Measurements from ENCODE around the gene PCDHGA11.
"Not testable (repeated sequence)": the region's sequence is repeated elsewhere in the genome, so short reads cannot be mapped to it uniquely, and the experiment has no call there.

PCDHGA11 gene

GRCh38 chr5:141403387-141403786 lies 17.5 kb upstream of the PCDHGA11 start:
- no peak overlapping the region for H3K4me3 ChIP-seq (ENCODE audit: low read depth, low read length)
- TF ChIP-seq CTCF (IDR thresholded peaks at IDR 0.05; ENCODE audit: borderline replicate concordance, insufficient read depth, low read depth, low read length), result no peak

- not testable (repeated sequence) for H3K4me3 ChIP-seq (ENCODE audit: low read depth, low read length)
These were observed 12.9 kb upstream of the PCDHGA11 start, which contains the start of gene PCDHGB6 for GRCh38 chr5:141407790-141408505. Gene PCDHGB6, plus strand, starts transcription at chr5:141408021. Its CDS starts 182 bp downstream, at chr5:141408203.

GRCh38 chr5:141409598-141410306 lies 11.1 kb upstream of the PCDHGA11 start:
- TF ChIP-seq CTCF (IDR thresholded peaks at IDR 0.05; ENCODE audit: borderline replicate concordance, insufficient read depth, low read depth, low read length), result no peak

More at GRCh38 chr5:141407790-141408505, 12.9 kb upstream of the PCDHGA11 start, which contains the start of gene PCDHGB6:
- peak; percentile 47; the same call in 1 of the 2 replicates for TF ChIP-seq CTCF (IDR thresholded peaks at IDR 0.05; ENCODE audit: borderline replicate concordance, insufficient read depth, low read depth, low read length)

GRCh38 chr5:141411575-141411974 lies 9.3 kb upstream of the PCDHGA11 start:
- no peak overlapping the region for H3K4me3 ChIP-seq (ENCODE audit: low read depth, low read length)
- no peak for TF ChIP-seq CTCF (IDR thresholded peaks at IDR 0.05; ENCODE audit: borderline replicate concordance, insufficient read depth, low read depth, low read length)

More at GRCh38 chr5:141409598-141410306, 11.1 kb upstream of the PCDHGA11 start:
- H3K4me3 ChIP-seq (ENCODE audit: low read depth, low read length), result no peak overlapping the region

- TF ChIP-seq CTCF (IDR thresholded peaks at IDR 0.05; ENCODE audit: borderline replicate concordance, insufficient read depth, low read depth, low read length), result peak; percentile 66
- peak within 1 kb of the TSS; percentile 79 for H3K4me3 ChIP-seq (ENCODE audit: low read depth, low read length)
These were observed 7.9 kb upstream of the PCDHGA11 start, which contains the start of gene PCDHGA10 for GRCh38 chr5:141412854-141413539. Gene PCDHGA10, plus strand, starts transcription at chr5:141412987. Its CDS starts 189 bp downstream, at chr5:141413176.

GRCh38 chr5:141413540-141414069 lies 7.2 kb upstream of the PCDHGA11 start:
- peak overlapping the region; percentile 79 for H3K4me3 ChIP-seq (ENCODE audit: low read depth, low read length)
- no peak for TF ChIP-seq CTCF (IDR thresholded peaks at IDR 0.05; ENCODE audit: borderline replicate concordance, insufficient read depth, low read depth, low read length)

- not testable (repeated sequence) for H3K4me3 ChIP-seq (ENCODE audit: low read depth, low read length)
These were observed 6.1 kb upstream of the PCDHGA11 start for GRCh38 chr5:141414548-141415274.

GRCh38 chr5:141415275-141415618 lies 5.6 kb upstream of the PCDHGA11 start:
- not testable (repeated sequence) for H3K4me3 ChIP-seq (ENCODE audit: low read depth, low read length)
